SIG-M5 treated with dmso at 0.1 percent for 504 hours (cell line): Measurements from ENCODE around the gene PTMS.

ENCODE experiments used
- DNase-seq: peaks from one replicate; lab custom pipeline; 2025; ENCODE audit not compliant: unreplicated experiment; lab: John Stamatoyannopoulos, UW

Gene PTMS

GRCh38 chr12:6771509-6772330, 5.6 kb downstream of the PTMS start:
- DNase-seq, result no peak

GRCh38 chr12:6772331-6772695, 6.2 kb downstream of the PTMS start, which contains the start of gene LAG3:
Gene LAG3 (plus strand): TSS chr12:6772520. CDS start chr12:6772853, 333 bp downstream.
- DNase-seq, result no peak

- no peak for DNase-seq
Measured at GRCh38 chr12:6772726-6773589, 6.8 kb downstream of the PTMS start.

GRCh38 chr12:6773590-6774351, 7.6 kb downstream of the PTMS start:
- no peak for DNase-seq

- DNase-seq, result no peak
Measured at GRCh38 chr12:6774499-6775062, 8.4 kb downstream of the PTMS start.

GRCh38 chr12:6775185-6776174, 9.3 kb downstream of the PTMS start:
- no peak for DNase-seq

GRCh38 chr12:6777386-6777785, 11.2 kb downstream of the PTMS start:
- DNase-seq, result no peak

- no peak for DNase-seq
Measured at GRCh38 chr12:6778217-6778573, 12.0 kb downstream of the PTMS start.

GRCh38 chr12:6778574-6779550, 12.7 kb downstream of the PTMS start:
- peak; percentile 89 for DNase-seq

GRCh38 chr12:6779708-6780432, 13.7 kb downstream of the PTMS start:
- no peak for DNase-seq

GRCh38 chr12:6780573-6780972, 14.4 kb downstream of the PTMS start:
- no peak for DNase-seq

- no peak for DNase-seq
Measured at GRCh38 chr12:6782119-6782518, 16.0 kb downstream of the PTMS start.

- no peak for DNase-seq
Measured at GRCh38 chr12:6782850-6783566, 16.8 kb downstream of the PTMS start.

GRCh38 chr12:6783828-6784227, 17.7 kb downstream of the PTMS start:
- DNase-seq, result no peak

- no peak for DNase-seq
Measured at GRCh38 chr12:6784296-6784695, 18.1 kb downstream of the PTMS start.

- DNase-seq, result no peak
Measured at GRCh38 chr12:6784761-6785160, 18.6 kb downstream of the PTMS start.

- DNase-seq, result no peak
Measured at GRCh38 chr12:6786416-6787094, 20.4 kb downstream of the PTMS start.
